Psoas muscle (tissue), 8 donors: ENCODE data around the gene FNTB. TPM values are rescaled to one million over a fixed set of nuclear protein-coding genes. Genes with fewer than 3 reads are reported as not detected.
A peak's percentile ranks its signal among the peaks of the same experiment; 100 is the strongest.

Experiments used
- ATAC-seq, 4 donors: fragments of 200-7000 bp; cut with Tn5 transposase; one replicate each; pipeline ENCODE4 v1.9.1; 2020; ENCODE audit warnings: moderate library complexity in 3 of 4, mild to moderate bottlenecking in 2 of 4
- DNase-seq, 2 donors: peaks; one replicate each; pipeline ENCODE4 v3.0.0-alpha.2; 2020
- H3K27ac ChIP-seq: fragments of 200-600 bp; one replicate; pipeline ENCODE4 v1.8.0; 2022
- H3K27me3 ChIP-seq, 3 donors: fragments of 200-600 bp in 1 of 3; one replicate each; pipeline versions ENCODE4 v1.6.1 to v1.8.0; 2013 to 2022; ENCODE audit warnings: low read length in 2 of 3, mild to moderate bottlenecking in 2 of 3, moderate library complexity in 1 of 3; ENCODE audit not compliant: insufficient read depth in 3 of 3
- H3K36me3 ChIP-seq, 2 donors: fragments of 200-600 bp in 1 of 2; one replicate each; pipeline versions ENCODE4 v1.6.1 to v1.8.0; 2013 to 2022; ENCODE audit warnings: low read depth in 1 of 2, mild to moderate bottlenecking in 1 of 2, moderate library complexity in 1 of 2; ENCODE audit not compliant: insufficient read depth in 1 of 2
- H3K4me1 ChIP-seq: fragments of 200-600 bp; one replicate; pipeline ENCODE4 v1.8.0; 2022
- H3K4me3 ChIP-seq: fragments of 200-600 bp; one replicate; pipeline ENCODE4 v1.8.0; 2022; ENCODE audit warnings: mild to moderate bottlenecking
- H3K9me3 ChIP-seq: fragments of 200-600 bp; one replicate; pipeline ENCODE4 v1.8.0; 2022
- CTCF ChIP-seq: fragments of 200-600 bp; IDR thresholded peaks from one replicate; pipeline ENCODE4 v1.8.0; 2022; ENCODE audit warnings: antibody characterized with exemption
- WGBS, 3 donors: extraction: QIAGEN DNeasy Blood & Tissue Kit; methylation state at CpG; one replicate each; pipeline versions ENCODE4 v1.1.6 to v1.1.7; 2013; 5-methylcytosine and 5-hydroxymethylcytosine counted together
- intact Hi-C, 2 donors: fragments of 100-400 bp; cut with DNase I; formaldehyde crosslinking; loops; one replicate each; pipeline versions ENCODE4 v1.11.0 to v1.14.2; 2022
- long read RNA-seq, 2 donors: library from polyadenylated mRNA; unstranded; transcript quantifications; one replicate each; pipeline ENCODE4 v2.0.0, GENCODE V29; 2021
- polyA plus RNA-seq, 3 donors: library from polyadenylated mRNA; stranded (reverse); fragments of 200-250 nt; gene quantifications; one replicate each; pipeline ENCODE4 v1.2.3, GENCODE V29; 2013
- total RNA-seq, 4 donors: library from RNA; stranded (reverse); fragmentation: NEBNext Ultra II Directional in 2 of 4; extraction: Animal tissue kit (Norgen Biotek cat#: 25700) in 2 of 4; gene quantifications; one replicate each; pipeline versions ENCODE4 v1.2.1 to v1.2.4, GENCODE V29; 2021 to 2023
- donor health status: healthy with polysubstance abuse.
- donor health status: DM: no; HTN: no; CAD: no; lungs with moderate emphysema.
- donor health status: Bipolar disorder and iron deficiency.
- donor health status: healthy.
- donor health status: DM: yes; HTN: yes; CAD: no.
- donor health status: DM: no; HTN: no; CAD: no.
- donor health status: DM: no; HTN: no; CAD: no.
- donor health status: DM: yes; HTN: yes; CAD: no.

The FNTB gene
- total RNA-seq (10 to 100 TPM; 18.8 to 28.8 (median 20.1) TPM), polyA plus RNA-seq (10 to 100 TPM; 10.2 to 25.4 (median 11.9) TPM)
- long read RNA-seq, donor 1, transcript FNTB-201 (12 exons, 2,834 nt) = major isoform, 20 of 24 reads
- long read RNA-seq, donor 1, partial matches to known transcripts = 1 of 24 reads
- long read RNA-seq, donor 1, other reads (novel, unspliced or antisense) = 1 of 24 reads
- long read RNA-seq, donor 2, transcript FNTB-201 (12 exons, 2,834 nt) = major isoform, 35 of 54 reads
- long read RNA-seq, donor 2, transcript FNTB-208 (3 exons, 530 nt) = minor isoform, 6 of 54 reads
- long read RNA-seq, donor 2, partial matches to known transcripts = 1 of 54 reads
- long read RNA-seq, donor 2, other reads (novel, unspliced or antisense) = 12 of 54 reads

- H3K4me1 ChIP-seq = peaks cover 15% of the 10 kb centered on the region
- H3K9me3 ChIP-seq = no peaks in the 10 kb centered on the region
- ATAC-seq = peak; percentile 96 to 97 (median 97)
- H3K27me3 ChIP-seq = no peaks in the 10 kb centered on the region
- WGBS, 3 donors = 0 to 1% (median 0%) methylated on average over 63 to 65 of the region's 65 CpGs
- DNase-seq = peak; percentile 97 to 98
- TF ChIP-seq CTCF = peak; percentile 80
- intact Hi-C loops = loop anchor here (2.0 to 10.0 kb wide), 7 partner anchors 34 to 835 kb away; partner anchors contain the start of gene FUT8 (in 1 of the 2)
- H3K36me3 ChIP-seq = no peaks in the 10 kb centered on the region
- H3K27ac ChIP-seq = peak within 1 kb of the TSS; percentile 90
- H3K4me3 ChIP-seq = peak within 1 kb of the TSS; percentile 84
These were observed at the start of gene FNTB for GRCh38 chr14:64986648-64987437. FNTB (plus strand) TSS chr14:64986895; CDS start chr14:64986954, 59 bp downstream.

GRCh38 chr14:64937171-64937820 lies 49.4 kb upstream of the FNTB start:
- Histone ChIP-seq H3K27ac (peak overlapping the region; percentile 72), H3K27me3 (no peaks in the 10 kb centered on the region), H3K4me3 (no peak overlapping the region), H3K9me3 (no peaks in the 10 kb centered on the region), H3K36me3 (peaks cover 2 to 20% of the 10 kb centered on the region in 2 donors), H3K4me1 (peaks cover 43% of the 10 kb centered on the region)
- WGBS, 3 donors = 5 to 13% (median 9%) methylated on average over 1 of the region's 1 CpG
- no peak for TF ChIP-seq CTCF
- no peak for DNase-seq
- ATAC-seq = peak in 2 of 4 donors; percentile 47 to 50
- intact Hi-C loops = no loop called here

- H3K27ac ChIP-seq = peak overlapping the region; percentile 72
- H3K4me1 ChIP-seq = peaks cover 43% of the 10 kb centered on the region
- 68 to 78% (median 76%) methylated on average over 1 of the region's 1 CpG for WGBS, 3 donors
- peak; percentile 37 for TF ChIP-seq CTCF
- no peak for ATAC-seq
- H3K4me3 ChIP-seq = no peak overlapping the region
- no peaks in the 10 kb centered on the region for H3K27me3 ChIP-seq
- DNase-seq = no peak
- H3K9me3 ChIP-seq = no peaks in the 10 kb centered on the region
- intact Hi-C loops = no loop called here
- peaks cover under 1 to 16% of the 10 kb centered on the region in 2 donors for H3K36me3 ChIP-seq
These were observed 48.9 kb upstream of the FNTB start for GRCh38 chr14:64937821-64938193.

GRCh38 chr14:64938972-64939816 lies 47.5 kb upstream of the FNTB start:
- Histone ChIP-seq H3K4me3 (no peak overlapping the region), H3K4me1 (peaks cover 33% of the 10 kb centered on the region), H3K36me3 (peaks cover 0 to 20% of the 10 kb centered on the region in 2 donors), H3K27ac (no peak overlapping the region), H3K27me3 (no peaks in the 10 kb centered on the region), H3K9me3 (no peaks in the 10 kb centered on the region)
- DNase-seq = no peak
- TF ChIP-seq CTCF = no peak
- 91 to 95% (median 91%) methylated on average over 17 of the region's 17 CpGs for WGBS, 3 donors
- intact Hi-C loops = no loop called here
- no peak for ATAC-seq
